OCI-M2 (cell line): ENCODE measurements around the gene BCKDHB.
"Not testable (repeated sequence)": the region's sequence is repeated elsewhere in the genome, so short reads cannot be mapped to it uniquely, and the experiment has no call there.

Experiments used
- DNase-seq: peaks from one replicate; lab custom pipeline; 2025; ENCODE audit not compliant: unreplicated experiment; lab: John Stamatoyannopoulos, UW

Gene BCKDHB

GRCh38 chr6:80254716-80255115 lies 148.2 kb downstream of the BCKDHB start:
- no peak for DNase-seq

GRCh38 chr6:80256691-80257090 lies 150.2 kb downstream of the BCKDHB start:
- no peak for DNase-seq

- DNase-seq, result no peak
Measured at GRCh38 chr6:80259118-80259517, 152.6 kb downstream of the BCKDHB start.

- DNase-seq, result no peak
Measured at GRCh38 chr6:80263585-80263984, 157.1 kb downstream of the BCKDHB start.

GRCh38 chr6:80268865-80269730 lies 162.6 kb downstream of the BCKDHB start:
- no peak for DNase-seq

GRCh38 chr6:80271074-80271473 lies 164.6 kb downstream of the BCKDHB start:
- no peak for DNase-seq

GRCh38 chr6:80272988-80273387 lies 166.5 kb downstream of the BCKDHB start:
- no peak for DNase-seq

- no peak for DNase-seq
Measured at GRCh38 chr6:80276861-80277260, 170.4 kb downstream of the BCKDHB start.

- DNase-seq, result no peak
Measured at GRCh38 chr6:80277501-80277900, 171.0 kb downstream of the BCKDHB start.

GRCh38 chr6:80280262-80281010 lies 174.0 kb downstream of the BCKDHB start:
- DNase-seq, result no peak

GRCh38 chr6:80282913-80283554 lies 176.6 kb downstream of the BCKDHB start:
- DNase-seq, result no peak

- DNase-seq, result no peak
Measured at GRCh38 chr6:80287112-80287511, 180.6 kb downstream of the BCKDHB start.

- no peak for DNase-seq
Measured at GRCh38 chr6:80287607-80288006, 181.1 kb downstream of the BCKDHB start.

GRCh38 chr6:80289727-80290126 lies 183.3 kb downstream of the BCKDHB start:
- DNase-seq, result no peak

GRCh38 chr6:80294531-80294930 lies 188.1 kb downstream of the BCKDHB start:
- not testable (repeated sequence) for DNase-seq

- no peak for DNase-seq
Measured at GRCh38 chr6:80302716-80303115, 196.2 kb downstream of the BCKDHB start.

GRCh38 chr6:80304014-80304413 lies 197.5 kb downstream of the BCKDHB start:
- no peak for DNase-seq

GRCh38 chr6:80314531-80314930 lies 208.1 kb downstream of the BCKDHB start:
- DNase-seq, result no peak

GRCh38 chr6:80316686-80317231 lies 210.3 kb downstream of the BCKDHB start:
- no peak for DNase-seq

- DNase-seq, result no peak
Measured at GRCh38 chr6:80319196-80319595, 212.7 kb downstream of the BCKDHB start.

- no peak for DNase-seq
Measured at GRCh38 chr6:80321011-80321410, 214.5 kb downstream of the BCKDHB start.
